ENCODE data around the gene BMP6.

The BMP6 gene

GRCh38 chr6:7769702-7770101, 43.8 kb downstream of the BMP6 start:
- Histone ChIP-seq H3K56ac (ENCODE audit: low read length) (no peak overlapping the region), H3K79me1 (ENCODE audit: low read length) (no peaks in the 10 kb centered on the region), H3K27me3 (ENCODE audit: insufficient read depth, low read length, poor library complexity) (no peaks in the 10 kb centered on the region), H4K8ac (ENCODE audit: low read depth, low read length) (no peak overlapping the region), H3K79me2 (ENCODE audit: control insufficient read depth, insufficient read depth, low read length) (no peaks in the 10 kb centered on the region), H3K36me3 (ENCODE audit: control insufficient read depth, insufficient read depth, low read length) (no peaks in the 10 kb centered on the region), H3K23ac (ENCODE audit: low read length) (no peak overlapping the region), H2BK5ac (ENCODE audit: low read length) (no peak overlapping the region), H2BK120ac (ENCODE audit: low read depth, low read length) (no peak overlapping the region), H4K5ac (ENCODE audit: low read length) (no peak overlapping the region), H3K4me2 (ENCODE audit: low read length) (no peak overlapping the region), H3K4me1 (ENCODE audit: control insufficient read depth, low read depth, low read length) (no peaks in the 10 kb centered on the region), H2BK15ac (replicated peaks; ENCODE audit: low read depth) (no peak overlapping the region), H3K4me3 (ENCODE audit: low read length) (no peak overlapping the region), H3K9ac (ENCODE audit: low read length) (no peak overlapping the region), H3K18ac (ENCODE audit: low read length) (no peak overlapping the region), H2AK5ac (ENCODE audit: low read length) (no peak overlapping the region), H3K27ac (ENCODE audit: low read depth, low read length) (no peak overlapping the region), H3K4ac (ENCODE audit: low read depth, low read length) (no peak overlapping the region)
- WGBS (ENCODE audit: extremely low coverage, insufficient coverage, low lambda C conversion rate): no CpG with 5 or more reads among the region's 3 CpGs
- DNase-seq: no peak

- H3K56ac ChIP-seq (ENCODE audit: low read length): no peak overlapping the region
- no peak overlapping the region for H3K4me3 ChIP-seq (ENCODE audit: low read length)
- H3K4ac ChIP-seq (ENCODE audit: low read depth, low read length): no peak overlapping the region
- DNase-seq: no peak
- no peak overlapping the region for H2BK5ac ChIP-seq (ENCODE audit: low read length)
- no peak overlapping the region for H3K18ac ChIP-seq (ENCODE audit: low read length)
- no peak overlapping the region for H3K9ac ChIP-seq (ENCODE audit: low read length)
- H4K5ac ChIP-seq (ENCODE audit: low read length): no peak overlapping the region
- no peak overlapping the region for H2BK15ac ChIP-seq (replicated peaks; ENCODE audit: low read depth)
- no peaks in the 10 kb centered on the region for H3K27me3 ChIP-seq (ENCODE audit: insufficient read depth, low read length, poor library complexity)
- H2AK5ac ChIP-seq (ENCODE audit: low read length): no peak overlapping the region
- H3K4me2 ChIP-seq (ENCODE audit: low read length): no peak overlapping the region
- no peaks in the 10 kb centered on the region for H3K79me2 ChIP-seq (ENCODE audit: control insufficient read depth, insufficient read depth, low read length)
- no peak overlapping the region for H3K23ac ChIP-seq (ENCODE audit: low read length)
- H3K4me1 ChIP-seq (ENCODE audit: control insufficient read depth, low read depth, low read length): no peaks in the 10 kb centered on the region
- WGBS (ENCODE audit: extremely low coverage, insufficient coverage, low lambda C conversion rate): no CpG with 5 or more reads among the region's 4 CpGs
- no peak overlapping the region for H3K27ac ChIP-seq (ENCODE audit: low read depth, low read length)
- no peaks in the 10 kb centered on the region for H3K79me1 ChIP-seq (ENCODE audit: low read length)
- H2BK120ac ChIP-seq (ENCODE audit: low read depth, low read length): no peak overlapping the region
- H4K8ac ChIP-seq (ENCODE audit: low read depth, low read length): no peak overlapping the region
- no peaks in the 10 kb centered on the region for H3K36me3 ChIP-seq (ENCODE audit: control insufficient read depth, insufficient read depth, low read length)
These were observed 44.2 kb downstream of the BMP6 start for GRCh38 chr6:7770111-7770510.

- Histone ChIP-seq H4K5ac (ENCODE audit: low read length) (no peak overlapping the region), H3K27me3 (ENCODE audit: insufficient read depth, low read length, poor library complexity) (no peaks in the 10 kb centered on the region), H2BK120ac (ENCODE audit: low read depth, low read length) (no peak overlapping the region), H3K27ac (ENCODE audit: low read depth, low read length) (no peak overlapping the region), H2BK15ac (replicated peaks; ENCODE audit: low read depth) (no peak overlapping the region), H4K8ac (ENCODE audit: low read depth, low read length) (no peak overlapping the region), H3K79me1 (ENCODE audit: low read length) (no peaks in the 10 kb centered on the region), H3K4me3 (ENCODE audit: low read length) (no peak overlapping the region), H3K4me1 (ENCODE audit: control insufficient read depth, low read depth, low read length) (no peaks in the 10 kb centered on the region), H3K79me2 (ENCODE audit: control insufficient read depth, insufficient read depth, low read length) (no peaks in the 10 kb centered on the region), H3K9ac (ENCODE audit: low read length) (no peak overlapping the region), H3K4me2 (ENCODE audit: low read length) (no peak overlapping the region), H3K56ac (ENCODE audit: low read length) (no peak overlapping the region), H2BK5ac (ENCODE audit: low read length) (no peak overlapping the region), H3K18ac (ENCODE audit: low read length) (no peak overlapping the region), H2AK5ac (ENCODE audit: low read length) (no peak overlapping the region), H3K36me3 (ENCODE audit: control insufficient read depth, insufficient read depth, low read length) (no peaks in the 10 kb centered on the region), H3K23ac (ENCODE audit: low read length) (no peak overlapping the region), H3K4ac (ENCODE audit: low read depth, low read length) (no peak overlapping the region)
- no peak for DNase-seq
- no CpG with 5 or more reads among the region's 3 CpGs for WGBS (ENCODE audit: extremely low coverage, insufficient coverage, low lambda C conversion rate)
These were observed 44.7 kb downstream of the BMP6 start for GRCh38 chr6:7770601-7771000.

- H3K79me2 ChIP-seq (ENCODE audit: control insufficient read depth, insufficient read depth, low read length): no peaks in the 10 kb centered on the region
- H3K9ac ChIP-seq (ENCODE audit: low read length): no peak overlapping the region
- H3K79me1 ChIP-seq (ENCODE audit: low read length): no peaks in the 10 kb centered on the region
- H3K4me3 ChIP-seq (ENCODE audit: low read length): no peak overlapping the region
- no peak overlapping the region for H3K23ac ChIP-seq (ENCODE audit: low read length)
- H3K18ac ChIP-seq (ENCODE audit: low read length): no peak overlapping the region
- no CpG with 5 or more reads among the region's 3 CpGs for WGBS (ENCODE audit: extremely low coverage, insufficient coverage, low lambda C conversion rate)
- H4K5ac ChIP-seq (ENCODE audit: low read length): no peak overlapping the region
- no peak overlapping the region for H2BK5ac ChIP-seq (ENCODE audit: low read length)
- H3K4me1 ChIP-seq (ENCODE audit: control insufficient read depth, low read depth, low read length): no peaks in the 10 kb centered on the region
- no peak overlapping the region for H2BK120ac ChIP-seq (ENCODE audit: low read depth, low read length)
- H3K27me3 ChIP-seq (ENCODE audit: insufficient read depth, low read length, poor library complexity): no peaks in the 10 kb centered on the region
- DNase-seq: no peak
- H4K8ac ChIP-seq (ENCODE audit: low read depth, low read length): no peak overlapping the region
- H2AK5ac ChIP-seq (ENCODE audit: low read length): no peak overlapping the region
- H3K27ac ChIP-seq (ENCODE audit: low read depth, low read length): no peak overlapping the region
- H3K36me3 ChIP-seq (ENCODE audit: control insufficient read depth, insufficient read depth, low read length): no peaks in the 10 kb centered on the region
- no peak overlapping the region for H2BK15ac ChIP-seq (replicated peaks; ENCODE audit: low read depth)
- no peak overlapping the region for H3K4ac ChIP-seq (ENCODE audit: low read depth, low read length)
- H3K4me2 ChIP-seq (ENCODE audit: low read length): no peak overlapping the region
- no peak overlapping the region for H3K56ac ChIP-seq (ENCODE audit: low read length)
These were observed 47.4 kb downstream of the BMP6 start for GRCh38 chr6:7773322-7773721.

GRCh38 chr6:7773914-7774313, 48.0 kb downstream of the BMP6 start:
- H3K4me2 ChIP-seq (ENCODE audit: low read length): no peak overlapping the region

GRCh38 chr6:7776509-7776908, 50.6 kb downstream of the BMP6 start:
- H3K4ac ChIP-seq (ENCODE audit: low read depth, low read length): no peak overlapping the region
- H3K9ac ChIP-seq (ENCODE audit: low read length): no peak overlapping the region
- WGBS (ENCODE audit: extremely low coverage, insufficient coverage, low lambda C conversion rate): no CpG with 5 or more reads among the region's 2 CpGs
- H3K27me3 ChIP-seq (ENCODE audit: insufficient read depth, low read length, poor library complexity): no peaks in the 10 kb centered on the region
- no peak overlapping the region for H2BK15ac ChIP-seq (replicated peaks; ENCODE audit: low read depth)
- no peak overlapping the region for H3K56ac ChIP-seq (ENCODE audit: low read length)
- H2BK120ac ChIP-seq (ENCODE audit: low read depth, low read length): no peak overlapping the region
- no peak overlapping the region for H3K18ac ChIP-seq (ENCODE audit: low read length)
- no peaks in the 10 kb centered on the region for H3K36me3 ChIP-seq (ENCODE audit: control insufficient read depth, insufficient read depth, low read length)
- no peak overlapping the region for H3K4me3 ChIP-seq (ENCODE audit: low read length)
- no peak overlapping the region for H4K5ac ChIP-seq (ENCODE audit: low read length)
- H3K23ac ChIP-seq (ENCODE audit: low read length): no peak overlapping the region
- no peak overlapping the region for H2BK5ac ChIP-seq (ENCODE audit: low read length)
- no peak overlapping the region for H3K4me2 ChIP-seq (ENCODE audit: low read length)
- no peaks in the 10 kb centered on the region for H3K79me2 ChIP-seq (ENCODE audit: control insufficient read depth, insufficient read depth, low read length)
- no peak overlapping the region for H4K8ac ChIP-seq (ENCODE audit: low read depth, low read length)
- no peak overlapping the region for H3K27ac ChIP-seq (ENCODE audit: low read depth, low read length)
- no peak overlapping the region for H2AK5ac ChIP-seq (ENCODE audit: low read length)
- H3K79me1 ChIP-seq (ENCODE audit: low read length): no peaks in the 10 kb centered on the region
- H3K4me1 ChIP-seq (ENCODE audit: control insufficient read depth, low read depth, low read length): no peaks in the 10 kb centered on the region
- no peak for DNase-seq

More at GRCh38 chr6:7773914-7774313, 48.0 kb downstream of the BMP6 start:
- Histone ChIP-seq H2BK120ac (ENCODE audit: low read depth, low read length) (no peak overlapping the region), H3K9ac (ENCODE audit: low read length) (no peak overlapping the region), H3K4me3 (ENCODE audit: low read length) (no peak overlapping the region), H3K79me1 (ENCODE audit: low read length) (no peaks in the 10 kb centered on the region), H3K36me3 (ENCODE audit: control insufficient read depth, insufficient read depth, low read length) (no peaks in the 10 kb centered on the region), H3K56ac (ENCODE audit: low read length) (no peak overlapping the region), H3K4ac (ENCODE audit: low read depth, low read length) (no peak overlapping the region), H2BK15ac (replicated peaks; ENCODE audit: low read depth) (no peak overlapping the region), H3K79me2 (ENCODE audit: control insufficient read depth, insufficient read depth, low read length) (no peaks in the 10 kb centered on the region), H3K4me1 (ENCODE audit: control insufficient read depth, low read depth, low read length) (no peaks in the 10 kb centered on the region), H3K23ac (ENCODE audit: low read length) (no peak overlapping the region), H3K27ac (ENCODE audit: low read depth, low read length) (no peak overlapping the region), H4K5ac (ENCODE audit: low read length) (no peak overlapping the region), H3K27me3 (ENCODE audit: insufficient read depth, low read length, poor library complexity) (no peaks in the 10 kb centered on the region), H4K8ac (ENCODE audit: low read depth, low read length) (no peak overlapping the region), H2AK5ac (ENCODE audit: low read length) (no peak overlapping the region), H2BK5ac (ENCODE audit: low read length) (no peak overlapping the region), H3K18ac (ENCODE audit: low read length) (no peak overlapping the region)
- no CpG with 5 or more reads among the region's 9 CpGs for WGBS (ENCODE audit: extremely low coverage, insufficient coverage, low lambda C conversion rate)
- no peak for DNase-seq
